ENCODE measurements around the gene NAT14. TPM values are rescaled to one million over a fixed set of nuclear protein-coding genes. Genes with fewer than 3 reads are reported as not detected.

NAT14 gene
- polyA plus RNA-seq, 1 of the 3 experiments (the other 2 are of a cell fraction): 89.9 TPM

GRCh38 chr19:55535965-55536350, 51.0 kb downstream of the NAT14 start (continued):
- TF ChIP-seq FOXM1 (IDR thresholded peaks at IDR 0.05; ENCODE audit: low read depth): no peak

GRCh38 chr19:55536366-55536765, 51.4 kb downstream of the NAT14 start:
- CTCF ChIA-PET: interaction anchor here (1.2 to 2.1 kb wide), 4 partner anchors 8 to 51 kb away, joined by 3 to 9 read pairs (median 6); no protein-coding TSS in a partner anchor
- Histone ChIP-seq H3K79me2 (ENCODE audit: insufficient read depth) (no peaks in the 10 kb centered on the region), H4K20me1 (ENCODE audit: insufficient read depth) (no peaks in the 10 kb centered on the region), H3K9me3 (no peaks in the 10 kb centered on the region), H3F3A (replicated peaks; ENCODE audit: insufficient read depth) (peaks cover 4% of the 10 kb centered on the region), H3K4me1 (ENCODE audit: control insufficient read depth in 1 of 2, insufficient read depth in 2 of 2, low read depth in 1 of 2, low read length in 1 of 2) (peaks cover 0 to 3% of the 10 kb centered on the region in 2 experiments; a peak in 2 of 4 replicates), H3K36me3 (replicated peaks in 1 of 2; ENCODE audit: control insufficient read depth in 1 of 2, insufficient read depth in 2 of 2, low read length in 1 of 2) (no peaks in the 10 kb centered on the region), H3K9ac (no peak overlapping the region), H3K9me2 (no peaks in the 10 kb centered on the region), H3K4me3 (ENCODE audit: low read depth in 2 of 2, low read length in 1 of 2) (no peak overlapping the region), H3K27me3 (ENCODE audit: insufficient read depth) (no peaks in the 10 kb centered on the region), H3K27ac (ENCODE audit: low read depth in 2 of 2, low read length in 1 of 2) (no peak overlapping the region), H3K4me2 (no peak overlapping the region), H2AFZ (ENCODE audit: low read depth) (no peak overlapping the region)
- TF ChIP-seq ZBTB33 (IDR thresholded peaks at IDR 0.05; ENCODE audit: borderline replicate concordance, low read depth): no peak
- no peak for TF ChIP-seq TAF1 (IDR thresholded peaks at IDR 0.05; ENCODE audit: borderline replicate concordance, low read depth, low read length)
- TF ChIP-seq TCF12 (IDR thresholded peaks at IDR 0.05): no peak
- no peak for TF ChIP-seq FOXM1 (IDR thresholded peaks at IDR 0.05; ENCODE audit: low read depth)
- TF ChIP-seq ELF1 (IDR thresholded peaks at IDR 0.05): no peak
- no peak for TF ChIP-seq USF2 (IDR thresholded peaks at IDR 0.05; ENCODE audit: borderline replicate concordance, low read depth, low read length)
- no peak for TF ChIP-seq REST (IDR thresholded peaks at IDR 0.05; ENCODE audit: low read depth, low read length)
- no peak for TF ChIP-seq RAD21 (IDR thresholded peaks at IDR 0.05; ENCODE audit: low read length)
- TF ChIP-seq FOSL2 (IDR thresholded peaks at IDR 0.05; ENCODE audit: borderline replicate concordance, low read depth): no peak
- no peak for TF ChIP-seq USF1 (IDR thresholded peaks at IDR 0.05; ENCODE audit: borderline replicate concordance, low read depth)
- TF ChIP-seq MEF2A (IDR thresholded peaks at IDR 0.05; ENCODE audit: borderline replicate concordance, low read depth): no peak
- TF ChIP-seq IRF3 (IDR thresholded peaks at IDR 0.05; ENCODE audit: low read depth, low read length): no peak
- no peak for TF ChIP-seq RXRA (IDR thresholded peaks at IDR 0.05; ENCODE audit: borderline replicate concordance, low read depth)
- TF ChIP-seq JUND (IDR thresholded peaks at IDR 0.05): no peak
- TF ChIP-seq CTCF (IDR thresholded peaks at IDR 0.05): no peak
- TF ChIP-seq GATA2 (CRISPR knock-in tag; IDR thresholded peaks at IDR 0.05): no peak
- no peak for TF ChIP-seq MXI1 (IDR thresholded peaks at IDR 0.05; ENCODE audit: low read depth, low read length)
- WGBS (ENCODE audit: low lambda C conversion rate): 86% methylated on average over 11 of the region's 11 CpGs
- no peak for DNase-seq
- POLR2A ChIA-PET: no interaction called here

Measured in SK-N-SH (cell line).